SJSA1 (cell line): ENCODE results near the gene RAC2. TPM values are rescaled to one million over a fixed set of nuclear protein-coding genes. Genes with fewer than 3 reads are reported as not detected.

Experiments used
- DNase-seq, 2 experiments: peaks; one replicate each; pipeline ENCODE4 v3.0.0-alpha.2; 2015 to 2020; ENCODE audit warnings: low spot score in 2 of 2, low read depth in 1 of 2
- H3K27ac ChIP-seq: fragments of 250-450 bp; sonication (Bioruptor Pico); 2 replicates; pipeline ENCODE4 v1.5.1; 2020; ENCODE audit warnings: mild to moderate bottlenecking, moderate library complexity
- H3K27me3 ChIP-seq: fragments of 250-450 bp; sonication (Bioruptor Pico); replicated peaks from 2 replicates; pipeline ENCODE4 v1.5.1; 2020; ENCODE audit warnings: mild to moderate bottlenecking, moderate library complexity
- H3K36me3 ChIP-seq: fragments of 250-450 bp; sonication (Bioruptor Pico); 2 replicates; pipeline ENCODE4 v1.5.1; 2020; ENCODE audit warnings: mild to moderate bottlenecking
- H3K4me1 ChIP-seq: fragments of 250-450 bp; sonication (Bioruptor Pico); replicated peaks from 2 replicates; pipeline ENCODE4 v1.6.1; 2021; ENCODE audit warnings: mild to moderate bottlenecking
- H3K4me3 ChIP-seq: fragments of 250-450 bp; sonication (Bioruptor Pico); 2 replicates; pipeline ENCODE4 v1.5.1; 2020; ENCODE audit warnings: mild to moderate bottlenecking
- H3K9me3 ChIP-seq: fragments of 250-450 bp; sonication (Bioruptor Pico); replicated peaks from 2 replicates; pipeline ENCODE4 v1.5.1; 2020; ENCODE audit warnings: mild to moderate bottlenecking
- total RNA-seq: library from RNA; depleted of rRNA; stranded (reverse); fragments of >200 nt; shearing (Covaris generic); gene quantifications from 2 replicates; pipeline ENCODE4 v1.2.3, GENCODE V29; 2014; rRNA removed

Gene RAC2
- total RNA-seq = 2.0 and 2.1 TPM in 2 replicates

- peak within 1 kb of the TSS; percentile 22 for H3K4me3 ChIP-seq
- no peaks in the 10 kb centered on the region for H3K9me3 ChIP-seq
- H3K27me3 ChIP-seq = no peaks in the 10 kb centered on the region
- no peak within 1 kb of the TSS for H3K27ac ChIP-seq
- DNase-seq = no peak
- H3K36me3 ChIP-seq = no peaks in the 10 kb centered on the region
- H3K4me1 ChIP-seq = peaks cover 17% of the 10 kb centered on the region
Measured at GRCh38 chr22:37244114-37244921, at the start of gene RAC2. Gene RAC2, minus strand, starts transcription at chr22:37244269. Its CDS starts 121 bp downstream, at chr22:37244148.

- Histone ChIP-seq H3K27ac (no peak overlapping the region), H3K4me3 (no peak overlapping the region), H3K9me3 (no peaks in the 10 kb centered on the region; the same call in 1 of the 2 replicates), H3K4me1 (no peaks in the 10 kb centered on the region), H3K36me3 (no peaks in the 10 kb centered on the region), H3K27me3 (no peaks in the 10 kb centered on the region)
- no peak for DNase-seq
Measured at GRCh38 chr22:37293172-37293571, 49.1 kb upstream of the RAC2 start.

- no peak overlapping the region for H3K4me3 ChIP-seq
- peaks cover 3% of the 10 kb centered on the region; the same call in 1 of the 2 replicates for H3K27me3 ChIP-seq
- no peaks in the 10 kb centered on the region; the same call in 1 of the 2 replicates for H3K9me3 ChIP-seq
- no peaks in the 10 kb centered on the region for H3K36me3 ChIP-seq
- no peak for DNase-seq
- no peaks in the 10 kb centered on the region for H3K4me1 ChIP-seq
- no peak overlapping the region for H3K27ac ChIP-seq
Measured at GRCh38 chr22:37292641-37293040, 48.6 kb upstream of the RAC2 start.

DNA sequence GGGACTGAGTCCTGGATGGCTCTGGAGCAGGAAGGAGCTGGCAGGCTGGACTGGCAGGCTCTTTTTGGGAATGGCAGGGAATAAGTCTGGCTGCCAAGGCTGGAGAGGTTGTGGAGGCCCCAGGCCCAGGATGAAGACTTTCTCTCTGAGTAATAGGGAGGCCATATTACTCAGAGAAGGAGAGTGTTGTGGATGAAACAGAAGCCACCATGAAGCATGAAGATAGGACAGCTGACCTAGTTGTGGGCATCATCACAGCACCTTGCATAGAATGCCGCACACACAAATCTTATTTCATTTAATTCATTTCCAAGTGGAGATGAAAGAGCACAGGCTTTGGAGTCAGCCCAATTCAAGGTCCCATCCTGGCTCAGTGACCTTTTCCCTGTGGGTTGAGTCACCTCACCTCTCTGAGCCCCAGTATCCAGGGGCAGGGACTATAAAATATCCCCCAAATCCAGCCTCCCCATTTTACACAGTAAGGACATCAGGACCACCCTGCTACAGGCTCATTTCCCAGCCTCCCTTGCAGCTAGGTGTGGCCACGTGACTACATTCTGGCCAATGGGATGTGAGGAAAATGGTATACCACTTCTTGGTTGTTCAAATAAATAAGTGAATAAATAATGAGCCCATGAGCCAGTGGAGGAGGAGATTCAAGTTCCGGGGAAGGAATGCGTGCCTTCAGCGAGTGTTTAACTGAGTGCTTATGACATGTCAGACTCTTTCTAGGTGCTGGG lies 47.7 kb upstream of the RAC2 start:
- Histone ChIP-seq H3K4me3 (no peak overlapping the region), H3K36me3 (no peaks in the 10 kb centered on the region), H3K4me1 (no peaks in the 10 kb centered on the region)

DNA sequence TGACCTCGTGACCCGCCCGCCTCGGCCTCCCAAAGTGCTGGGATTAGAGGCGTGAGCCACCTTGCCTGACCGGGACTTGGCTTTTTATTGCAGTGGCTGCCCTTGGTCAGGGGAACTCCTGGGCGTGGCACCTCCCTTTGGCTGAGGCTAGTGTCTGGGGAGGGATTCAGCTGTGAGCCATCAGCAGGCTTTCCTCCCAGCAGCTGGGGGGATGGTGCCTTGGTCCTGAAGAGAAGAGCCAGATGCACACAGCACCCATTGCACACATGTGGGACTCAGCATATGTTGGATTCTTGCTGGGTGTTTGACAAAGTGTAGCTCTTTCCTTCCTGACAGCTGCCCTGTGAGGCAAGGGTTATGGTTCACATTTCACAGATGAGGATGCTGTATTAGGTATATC lies 46.7 kb upstream of the RAC2 start:
- Histone ChIP-seq H3K27me3 (peaks cover 8% of the 10 kb centered on the region), H3K27ac (no peak overlapping the region), H3K4me3 (no peak overlapping the region), H3K36me3 (no peaks in the 10 kb centered on the region), H3K9me3 (no peaks in the 10 kb centered on the region), H3K4me1 (no peaks in the 10 kb centered on the region)
- no peak for DNase-seq

More for the DNA sequence above, 47.7 kb upstream of the RAC2 start:
- Histone ChIP-seq H3K27me3 (peaks cover 3% of the 10 kb centered on the region; the same call in 1 of the 2 replicates), H3K27ac (no peak overlapping the region), H3K9me3 (no peaks in the 10 kb centered on the region)
- DNase-seq = no peak

GRCh38 chr22:37289156-37289735 lies 45.2 kb upstream of the RAC2 start:
- H3K36me3 ChIP-seq = no peaks in the 10 kb centered on the region
- H3K4me3 ChIP-seq = no peak overlapping the region
- H3K9me3 ChIP-seq = no peaks in the 10 kb centered on the region
- DNase-seq = no peak
- no peaks in the 10 kb centered on the region for H3K4me1 ChIP-seq
- peaks cover 8% of the 10 kb centered on the region for H3K27me3 ChIP-seq
- no peak overlapping the region for H3K27ac ChIP-seq

DNA sequence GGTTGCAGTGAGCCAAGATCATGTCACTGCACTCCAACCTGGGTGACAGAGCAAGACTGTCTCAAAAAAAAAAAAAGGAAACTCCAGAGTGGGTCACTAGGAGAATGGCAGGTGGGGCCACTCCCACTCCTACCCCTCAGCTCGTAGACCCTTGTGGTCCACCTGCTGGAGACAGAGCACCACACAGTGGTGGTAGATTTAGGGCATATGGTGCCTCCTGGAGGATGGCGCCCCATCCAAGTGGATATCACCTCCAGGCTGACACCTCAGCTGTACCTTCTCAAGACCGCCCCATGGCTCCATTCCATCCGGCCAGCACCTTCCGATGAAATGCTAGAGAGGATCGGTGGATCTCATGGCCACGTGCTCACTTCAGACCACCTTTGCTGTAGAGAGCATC lies 44.5 kb upstream of the RAC2 start:
- Histone ChIP-seq H3K27ac (no peak overlapping the region), H3K9me3 (no peaks in the 10 kb centered on the region), H3K36me3 (no peaks in the 10 kb centered on the region), H3K4me1 (no peaks in the 10 kb centered on the region), H3K27me3 (peaks cover 8% of the 10 kb centered on the region), H3K4me3 (no peak overlapping the region)
- DNase-seq = no peak

DNA sequence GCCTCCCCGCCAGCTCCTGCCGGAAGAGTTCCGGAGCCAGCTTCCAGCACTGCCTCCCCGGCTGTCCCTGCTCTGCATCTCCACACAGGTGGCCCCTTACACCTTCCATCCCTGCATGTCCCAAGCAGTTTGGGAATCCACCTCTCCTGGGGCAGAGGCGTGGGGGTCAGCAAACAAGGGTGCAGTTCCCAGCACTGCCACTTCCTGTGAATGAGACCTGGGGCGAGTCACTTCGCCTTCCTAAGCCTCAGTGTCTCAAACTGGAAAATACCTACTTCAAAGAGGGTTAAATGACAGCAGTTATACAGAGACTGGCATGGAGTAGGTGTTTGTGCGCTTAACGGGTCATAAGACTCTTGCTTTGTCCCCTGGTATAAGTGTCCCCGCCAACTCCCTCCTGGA lies 43.5 kb upstream of the RAC2 start:
- H3K36me3 ChIP-seq = no peaks in the 10 kb centered on the region
- H3K4me1 ChIP-seq = peaks cover 1% of the 10 kb centered on the region; the same call in 1 of the 2 replicates
- no peak overlapping the region for H3K27ac ChIP-seq
- DNase-seq = no peak
- no peak overlapping the region for H3K4me3 ChIP-seq
- peaks cover 8% of the 10 kb centered on the region for H3K27me3 ChIP-seq
- H3K9me3 ChIP-seq = no peaks in the 10 kb centered on the region

DNA sequence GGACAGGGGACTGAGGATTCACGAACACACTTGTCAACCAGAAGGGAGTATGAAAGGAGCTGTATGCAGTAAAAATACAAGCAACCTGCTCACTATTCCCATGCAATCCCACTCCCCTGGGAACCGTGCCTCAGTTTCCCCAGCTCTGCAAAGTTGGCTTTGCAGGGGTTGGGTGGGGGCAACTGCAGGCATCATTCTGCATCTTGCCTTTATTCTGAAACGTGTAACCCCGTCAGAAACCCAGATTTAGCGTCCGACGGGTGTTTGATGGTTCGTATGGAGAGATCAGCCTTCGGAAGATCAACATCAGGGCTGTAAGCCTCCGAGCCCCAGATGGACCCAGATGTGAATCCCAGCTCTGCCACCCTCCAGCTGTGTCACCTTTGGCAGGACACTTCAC lies 41.9 kb upstream of the RAC2 start:
- peaks cover 8% of the 10 kb centered on the region for H3K27me3 ChIP-seq
- H3K36me3 ChIP-seq = no peaks in the 10 kb centered on the region
- peaks cover 5% of the 10 kb centered on the region; the same call in 1 of the 2 replicates for H3K4me1 ChIP-seq
- H3K27ac ChIP-seq = no peak overlapping the region
- H3K9me3 ChIP-seq = no peaks in the 10 kb centered on the region
- DNase-seq = no peak
- H3K4me3 ChIP-seq = no peak overlapping the region

DNA sequence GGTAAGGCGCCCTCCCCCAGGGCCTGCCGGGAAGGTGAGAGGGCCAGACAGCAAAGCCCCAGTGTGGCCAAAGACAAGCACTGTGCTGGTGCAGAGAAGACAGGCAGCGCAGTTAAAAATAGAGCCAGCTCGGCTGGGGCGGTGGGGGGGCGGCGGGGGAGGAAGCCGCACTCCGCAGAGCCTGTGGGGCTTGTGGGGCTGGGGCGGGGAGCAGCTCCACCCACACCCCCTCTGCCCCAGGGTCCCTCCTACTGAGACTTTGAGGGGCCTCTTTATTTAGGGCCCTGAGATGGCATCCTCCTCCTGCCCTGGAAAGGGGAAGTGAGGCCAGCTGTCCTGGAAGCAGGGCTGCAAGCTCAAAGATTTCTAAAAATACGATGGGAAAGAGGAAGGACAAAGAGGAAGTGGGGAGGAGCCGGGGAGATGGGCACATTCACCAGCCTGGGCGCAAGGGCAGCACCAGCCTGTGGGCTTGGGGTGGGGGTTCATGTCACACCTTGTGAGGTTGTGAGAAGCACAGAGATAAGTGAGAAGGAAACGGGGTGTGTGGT lies 40.8 kb upstream of the RAC2 start:
- no peak for DNase-seq
- Histone ChIP-seq H3K9me3 (no peaks in the 10 kb centered on the region), H3K27me3 (peaks cover 8% of the 10 kb centered on the region), H3K4me1 (peaks cover 5% of the 10 kb centered on the region; the same call in 1 of the 2 replicates), H3K4me3 (no peak overlapping the region), H3K36me3 (no peaks in the 10 kb centered on the region), H3K27ac (no peak overlapping the region)

GRCh38 chr22:37284126-37284804 lies 40.2 kb upstream of the RAC2 start:
- H3K9me3 ChIP-seq = no peaks in the 10 kb centered on the region
- no peak overlapping the region for H3K4me3 ChIP-seq
- H3K27me3 ChIP-seq = peaks cover 8% of the 10 kb centered on the region
- no peak overlapping the region for H3K27ac ChIP-seq
- no peaks in the 10 kb centered on the region for H3K36me3 ChIP-seq
- DNase-seq = no peak
- H3K4me1 ChIP-seq = peaks cover 11% of the 10 kb centered on the region

DNA sequence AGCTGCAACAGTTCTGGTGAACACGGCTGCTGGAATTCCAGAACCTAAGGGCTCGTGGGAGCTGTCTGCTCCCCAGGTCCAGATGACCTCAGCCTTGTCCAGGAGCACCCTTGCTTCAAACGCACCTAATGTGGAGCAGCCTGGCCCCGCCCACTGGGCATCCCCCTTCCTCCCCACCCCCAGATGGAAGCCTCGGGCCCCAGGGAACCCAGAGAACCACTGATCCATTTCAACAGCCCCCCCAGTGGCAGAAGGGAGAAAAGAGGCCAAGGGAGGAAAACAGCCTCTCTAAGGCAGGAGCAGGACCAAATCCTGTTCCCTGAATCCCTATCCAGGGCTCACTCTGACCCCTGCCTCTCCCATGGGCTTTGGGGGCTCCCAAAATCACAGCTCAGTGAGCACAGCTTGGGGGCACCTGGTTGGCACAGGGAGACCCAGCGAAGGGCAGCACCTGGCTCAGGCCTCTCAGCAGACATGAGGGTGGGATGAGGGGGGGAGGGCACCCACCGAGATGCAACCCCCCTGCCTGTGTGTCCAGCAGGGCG lies 39.4 kb upstream of the RAC2 start:
- Histone ChIP-seq H3K4me1 (peaks cover 19% of the 10 kb centered on the region), H3K27me3 (peaks cover 8% of the 10 kb centered on the region), H3K9me3 (no peaks in the 10 kb centered on the region), H3K27ac (no peak overlapping the region), H3K4me3 (no peak overlapping the region), H3K36me3 (no peaks in the 10 kb centered on the region)
- no peak for DNase-seq

GRCh38 chr22:37282385-37282677 lies 38.3 kb upstream of the RAC2 start, which contains the start of gene CYTH4:
Gene CYTH4, plus strand, starts transcription at chr22:37282508. Its CDS starts 62 bp downstream, at chr22:37282570.
- no peaks in the 10 kb centered on the region for H3K9me3 ChIP-seq
- H3K4me1 ChIP-seq = peaks cover 22% of the 10 kb centered on the region
- H3K27me3 ChIP-seq = peaks cover 5% of the 10 kb centered on the region; the same call in 1 of the 2 replicates
- DNase-seq = no peak
- H3K4me3 ChIP-seq = no peak within 1 kb of the TSS
- no peaks in the 10 kb centered on the region for H3K36me3 ChIP-seq
- H3K27ac ChIP-seq = no peak within 1 kb of the TSS
